ENCODE results near the gene WEE1. TPM values are rescaled to one million over a fixed set of nuclear protein-coding genes. Genes with fewer than 3 reads are reported as not detected.

WEE1 gene
- total RNA-seq, 4 donors from 2014 or later, result 8.0 to 13.8 (median 13.1) TPM

DNA sequence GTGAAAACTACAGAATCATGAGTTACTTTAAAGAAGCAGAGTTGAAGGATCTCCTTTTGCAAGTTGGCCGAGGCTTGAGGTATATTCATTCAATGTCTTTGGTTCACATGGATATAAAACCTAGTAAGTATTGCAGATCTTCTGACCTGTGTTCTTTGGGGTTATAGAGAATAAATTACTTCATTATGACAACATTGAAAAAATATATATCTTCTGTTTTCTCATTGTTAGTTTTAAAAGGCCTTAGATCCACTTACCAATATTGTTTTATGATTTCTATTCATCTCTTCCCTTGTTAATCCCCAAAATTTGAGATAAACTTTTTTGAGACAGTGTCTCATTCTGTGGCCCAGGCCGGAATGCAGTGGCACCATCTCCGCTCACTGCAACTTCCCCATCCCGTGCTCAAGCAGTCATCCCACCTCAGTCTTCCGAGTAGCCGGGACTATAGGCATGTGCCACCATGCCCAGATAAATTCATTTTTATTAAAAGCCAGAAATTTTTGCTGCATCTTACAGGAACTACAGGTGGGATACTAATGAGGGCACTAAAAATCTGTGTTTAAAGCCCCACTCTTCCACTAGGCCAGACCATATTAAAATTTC, 8.2 kb downstream of the WEE1 start:
- TF ChIP-seq CTCF (IDR thresholded peaks at IDR 0.05; ENCODE audit: low read depth), result no peak

DNA sequence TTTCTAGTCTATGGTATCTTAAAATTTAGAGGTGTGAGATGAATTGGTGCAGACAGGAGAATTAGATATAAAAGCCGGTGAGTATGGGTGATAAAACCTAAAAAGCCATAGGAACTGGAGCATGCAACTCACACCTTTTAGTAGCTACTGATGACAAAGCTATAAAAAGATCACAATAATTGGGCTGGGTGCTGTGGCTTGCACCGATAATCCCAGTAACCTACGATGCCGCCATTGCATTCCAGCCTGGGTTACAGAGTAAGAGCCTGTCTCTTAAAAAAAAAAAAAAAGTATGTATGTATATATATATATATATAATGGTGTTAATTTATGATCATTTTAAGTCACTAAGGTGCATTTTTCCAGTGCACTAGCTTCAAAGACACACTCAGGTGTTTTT, 17.2 kb downstream of the WEE1 start:
- TF ChIP-seq CTCF (IDR thresholded peaks at IDR 0.05; ENCODE audit: low read depth), result no peak

GRCh38 chr11:9594267-9595046, 21.0 kb downstream of the WEE1 start:
- TF ChIP-seq CTCF (IDR thresholded peaks at IDR 0.05; ENCODE audit: low read depth), result no peak

DNA sequence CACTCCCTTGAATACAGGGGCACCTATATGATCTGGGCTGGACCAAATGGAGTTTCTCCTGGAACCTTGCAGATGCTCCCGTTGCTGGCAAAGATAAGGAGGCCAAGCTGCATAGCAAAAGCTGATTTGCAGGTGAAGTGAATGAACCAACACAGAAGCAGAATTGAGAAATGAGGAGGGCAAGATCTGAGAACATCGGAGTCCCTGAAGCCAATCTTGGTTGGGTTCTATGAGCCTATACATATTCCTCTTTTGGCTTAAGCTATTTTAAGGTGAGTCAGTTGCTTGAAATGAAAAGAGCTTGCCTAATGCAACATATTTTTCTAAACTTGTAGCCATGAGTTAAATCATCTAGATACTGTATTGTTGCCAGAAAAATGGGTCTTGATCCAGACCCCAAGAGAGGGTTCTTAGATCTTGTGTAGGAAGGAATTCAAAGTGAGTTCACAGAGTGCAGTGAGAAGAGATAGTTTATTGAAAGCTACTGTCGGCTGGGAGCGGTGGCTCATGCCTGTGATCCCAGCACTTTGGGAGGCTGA, 23.5 kb downstream of the WEE1 start:
- no peak for TF ChIP-seq CTCF (IDR thresholded peaks at IDR 0.05; ENCODE audit: low read depth)

GRCh38 chr11:9600166-9600565, 26.7 kb downstream of the WEE1 start:
- TF ChIP-seq CTCF (IDR thresholded peaks at IDR 0.05; ENCODE audit: low read depth), result no peak

GRCh38 chr11:9600644-9601036, 27.2 kb downstream of the WEE1 start:
- no peak for TF ChIP-seq CTCF (IDR thresholded peaks at IDR 0.05; ENCODE audit: low read depth)

- TF ChIP-seq CTCF (IDR thresholded peaks at IDR 0.05; ENCODE audit: low read depth), result no peak
Measured at GRCh38 chr11:9601037-9601875, 27.8 kb downstream of the WEE1 start.
